Upper lobe of left lung (tissue), 4 donors: ENCODE data around the gene CEP85L.

Experiments used
- CTCF ChIP-seq, 6 experiments: fragments of 450-650 bp in 4 of 6; fragments of 200-600 bp in 2 of 6; sonication (generic) in 2 of 6; IDR thresholded peaks; one replicate each; pipeline ENCODE4 v1.5.1; 2016 to 2019; ENCODE audit warnings: antibody characterized with exemption in 6 of 6
- EP300 ChIP-seq, 4 donors: sonication (generic); formaldehyde crosslinking; IDR thresholded peaks; one replicate each; pipeline ENCODE4 v1.5.1; 2017; ENCODE audit warnings: antibody characterized with exemption in 4 of 4, control low read depth in 2 of 4
- POLR2A ChIP-seq, 4 donors: fragments of 450-650 bp; IDR thresholded peaks; one replicate each; pipeline ENCODE4 v1.5.1; 2016 to 2017; ENCODE audit warnings: antibody characterized with exemption in 4 of 4, mild to moderate bottlenecking in 2 of 4

GRCh38 chr6:118693562-118693961 lies 42.2 kb upstream of the CEP85L start:
- TF ChIP-seq POLR2A (IDR thresholded peaks at IDR 0.05), result no peak
- TF ChIP-seq CTCF (IDR thresholded peaks at IDR 0.05), result no peak
- TF ChIP-seq EP300 (IDR thresholded peaks at IDR 0.05), result no peak
